Measurements from ENCODE around the gene FNIP1. TPM values are rescaled to one million over a fixed set of nuclear protein-coding genes. Genes with fewer than 3 reads are reported as not detected.
"Not testable (repeated sequence)": the region's sequence is repeated elsewhere in the genome, so short reads cannot be mapped to it uniquely, and the experiment has no call there.

Gene FNIP1
- total RNA-seq (62.8 and 73.4 TPM in 2 replicates), polyA plus RNA-seq (20.7 and 21.3 TPM in 2 replicates)

DNA sequence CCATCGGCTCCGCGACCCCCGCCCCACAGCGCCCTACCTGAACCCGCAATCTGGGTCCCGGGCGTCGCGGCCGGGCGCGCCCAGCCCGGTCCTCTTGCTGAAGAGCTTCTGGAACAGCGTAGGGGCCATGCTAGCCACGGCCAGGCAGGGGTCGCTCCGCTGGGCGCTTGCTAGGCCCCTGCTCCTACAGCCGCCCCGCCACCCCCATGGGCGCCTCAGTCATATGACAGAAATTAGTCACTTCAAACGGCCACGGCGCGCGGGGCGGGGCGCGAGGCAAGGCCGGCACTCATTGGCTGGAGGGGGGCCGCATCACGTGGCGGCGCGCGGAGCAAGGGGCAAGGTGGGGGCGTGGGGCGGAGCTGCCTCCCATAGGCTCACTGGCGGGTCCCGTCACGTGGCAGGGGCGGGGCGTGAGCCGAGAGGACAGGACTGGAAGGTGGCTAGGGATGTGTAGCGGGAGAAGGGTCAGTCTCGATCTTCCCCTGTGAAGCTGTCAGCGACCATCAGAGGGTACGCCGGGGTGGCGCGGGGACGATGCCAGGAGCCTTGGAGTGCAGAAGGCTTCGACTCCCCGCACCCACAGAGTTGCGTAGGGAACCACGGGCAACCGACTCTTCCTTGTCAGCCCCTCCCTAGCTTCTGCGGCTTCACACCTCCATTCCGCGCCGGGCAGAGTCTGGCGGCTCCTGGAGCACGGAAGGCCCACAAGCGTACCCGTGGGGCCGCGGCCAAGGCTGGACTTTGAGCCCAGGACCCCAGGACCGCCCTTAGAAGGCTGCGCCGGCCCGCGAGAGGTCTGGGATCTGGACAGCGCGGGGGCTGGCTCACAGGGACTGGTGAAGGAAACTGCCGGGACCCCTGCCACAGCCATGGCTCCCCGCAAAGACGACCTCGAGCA, at the start of gene FNIP1:
FNIP1 (minus strand) TSS at position 225 of the 901 bp plus-strand sequence; CDS start at position 129, 96 bp downstream.
- peak within 1 kb of the TSS; percentile 84 for H2AFZ ChIP-seq
- H4K20me1 ChIP-seq (ENCODE audit: insufficient read depth, poor library complexity, severe bottlenecking) = peaks cover 41% of the 10 kb centered on the region
- peak; percentile 100 for DNase-seq (ENCODE audit: low spot score)
- H3K79me2 ChIP-seq = peaks cover 44% of the 10 kb centered on the region
- 1% methylated on average over 64 of the region's 79 CpGs for WGBS (ENCODE audit: low lambda C conversion rate, missing lambda C conversion rate)
- no peaks in the 10 kb centered on the region for H3K36me3 ChIP-seq (replicated peaks; ENCODE audit: insufficient read depth, low read depth)
- H3K27me3 ChIP-seq = no peaks in the 10 kb centered on the region
- peaks cover 8% of the 10 kb centered on the region for H3K4me1 ChIP-seq (ENCODE audit: insufficient read depth)
- H3K4me2 ChIP-seq = peak within 1 kb of the TSS; percentile 94
- no peaks in the 10 kb centered on the region for H3K9me3 ChIP-seq (ENCODE audit: low read depth)
- peak within 1 kb of the TSS; percentile 99 for H3K27ac ChIP-seq
- H3K4me3 ChIP-seq = peak within 1 kb of the TSS; percentile 90
- no peaks in the 10 kb centered on the region for H3K9me2 ChIP-seq (replicated peaks; ENCODE audit: insufficient read depth)
- TF ChIP-seq, protein P1, sequence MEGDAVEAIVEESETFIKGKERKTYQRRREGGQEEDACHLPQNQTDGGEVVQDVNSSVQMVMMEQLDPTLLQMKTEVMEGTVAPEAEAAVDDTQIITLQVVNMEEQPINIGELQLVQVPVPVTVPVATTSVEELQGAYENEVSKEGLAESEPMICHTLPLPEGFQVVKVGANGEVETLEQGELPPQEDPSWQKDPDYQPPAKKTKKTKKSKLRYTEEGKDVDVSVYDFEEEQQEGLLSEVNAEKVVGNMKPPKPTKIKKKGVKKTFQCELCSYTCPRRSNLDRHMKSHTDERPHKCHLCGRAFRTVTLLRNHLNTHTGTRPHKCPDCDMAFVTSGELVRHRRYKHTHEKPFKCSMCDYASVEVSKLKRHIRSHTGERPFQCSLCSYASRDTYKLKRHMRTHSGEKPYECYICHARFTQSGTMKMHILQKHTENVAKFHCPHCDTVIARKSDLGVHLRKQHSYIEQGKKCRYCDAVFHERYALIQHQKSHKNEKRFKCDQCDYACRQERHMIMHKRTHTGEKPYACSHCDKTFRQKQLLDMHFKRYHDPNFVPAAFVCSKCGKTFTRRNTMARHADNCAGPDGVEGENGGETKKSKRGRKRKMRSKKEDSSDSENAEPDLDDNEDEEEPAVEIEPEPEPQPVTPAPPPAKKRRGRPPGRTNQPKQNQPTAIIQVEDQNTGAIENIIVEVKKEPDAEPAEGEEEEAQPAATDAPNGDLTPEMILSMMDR (IDR thresholded peaks at IDR 0.05; ENCODE audit: poor library complexity) = peak; percentile 14
- no peak for TF ChIP-seq EZH2 (IDR thresholded peaks at IDR 0.05; ENCODE audit: borderline replicate concordance)

DNA sequence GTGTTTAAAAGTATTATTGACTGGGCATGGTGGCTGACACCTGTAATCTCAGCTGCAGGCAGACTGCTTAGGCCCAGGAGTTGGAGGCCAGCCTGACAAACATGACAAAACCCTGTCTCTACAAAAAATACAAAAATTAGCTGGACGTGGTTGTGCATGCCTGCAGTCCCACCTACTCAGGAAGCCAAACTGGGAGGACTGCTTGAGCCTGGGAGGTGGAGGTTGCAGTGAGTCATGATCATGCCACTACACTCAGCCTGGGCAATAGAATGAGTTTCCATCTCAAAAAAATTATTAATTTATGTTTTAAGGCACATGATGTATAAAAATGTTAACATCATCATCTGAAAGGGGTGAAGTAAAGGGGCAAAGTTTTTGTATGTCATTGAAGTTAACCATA, 49.7 kb upstream of the FNIP1 start:
- no peak overlapping the region for H3K4me2 ChIP-seq
- no peaks in the 10 kb centered on the region for H3K36me3 ChIP-seq (replicated peaks; ENCODE audit: insufficient read depth, low read depth)
- H2AFZ ChIP-seq = no peak overlapping the region
- no peak overlapping the region for H3K27ac ChIP-seq
- no peaks in the 10 kb centered on the region for H4K20me1 ChIP-seq (ENCODE audit: insufficient read depth, poor library complexity, severe bottlenecking)
- no peak overlapping the region for H3K4me3 ChIP-seq
- DNase-seq (ENCODE audit: low spot score) = no peak
- no peaks in the 10 kb centered on the region for H3K79me2 ChIP-seq
- WGBS (ENCODE audit: low lambda C conversion rate, missing lambda C conversion rate) = 55% methylated on average over 1 of the region's 1 CpG
- peaks cover 5% of the 10 kb centered on the region for H3K9me3 ChIP-seq (ENCODE audit: low read depth)
- H3K27me3 ChIP-seq = no peaks in the 10 kb centered on the region
- H3K9me2 ChIP-seq (replicated peaks; ENCODE audit: insufficient read depth) = no peaks in the 10 kb centered on the region
- no peaks in the 10 kb centered on the region for H3K4me1 ChIP-seq (ENCODE audit: insufficient read depth)
- TF ChIP-seq EZH2phosphoT487 (IDR thresholded peaks at IDR 0.05; ENCODE audit: low read depth, severe bottlenecking, unreplicated experiment) (no peak), EZH2 (IDR thresholded peaks at IDR 0.05; ENCODE audit: borderline replicate concordance) (no peak)

DNA sequence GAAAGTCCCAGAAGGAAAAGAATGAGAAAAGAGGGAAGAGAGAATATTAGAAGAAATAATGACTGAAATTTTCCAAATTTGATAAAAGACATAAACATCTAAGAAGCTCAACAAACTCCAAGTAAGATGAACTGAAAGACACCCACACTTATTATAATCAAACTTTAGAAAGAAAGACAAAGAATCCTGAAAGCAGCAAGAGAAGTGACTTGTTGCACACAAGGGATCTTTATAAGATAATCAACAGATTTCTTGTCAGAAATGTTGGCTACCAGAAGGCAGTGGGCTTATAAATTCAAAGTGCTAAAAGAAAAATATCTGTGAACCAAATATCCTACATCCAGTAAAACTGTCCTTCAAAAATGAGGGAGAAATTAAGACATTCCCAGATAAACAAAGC, 49.0 kb upstream of the FNIP1 start:
- Histone ChIP-seq H3K27me3 (no peaks in the 10 kb centered on the region), H3K36me3 (replicated peaks; ENCODE audit: insufficient read depth, low read depth) (no peaks in the 10 kb centered on the region), H3K79me2 (no peaks in the 10 kb centered on the region), H2AFZ (no peak overlapping the region), H3K4me3 (no peak overlapping the region), H3K4me2 (no peak overlapping the region), H4K20me1 (ENCODE audit: insufficient read depth, poor library complexity, severe bottlenecking) (no peaks in the 10 kb centered on the region), H3K4me1 (ENCODE audit: insufficient read depth) (no peaks in the 10 kb centered on the region), H3K27ac (no peak overlapping the region), H3K9me3 (ENCODE audit: low read depth) (peaks cover 5% of the 10 kb centered on the region), H3K9me2 (replicated peaks; ENCODE audit: insufficient read depth) (no peaks in the 10 kb centered on the region)
- no peak for DNase-seq (ENCODE audit: low spot score)
- TF ChIP-seq EZH2phosphoT487 (IDR thresholded peaks at IDR 0.05; ENCODE audit: low read depth, severe bottlenecking, unreplicated experiment) (no peak), EZH2 (IDR thresholded peaks at IDR 0.05; ENCODE audit: borderline replicate concordance) (no peak)
- TF ChIP-seq, protein P1 (IDR thresholded peaks at IDR 0.05; ENCODE audit: poor library complexity) = no peak

DNA sequence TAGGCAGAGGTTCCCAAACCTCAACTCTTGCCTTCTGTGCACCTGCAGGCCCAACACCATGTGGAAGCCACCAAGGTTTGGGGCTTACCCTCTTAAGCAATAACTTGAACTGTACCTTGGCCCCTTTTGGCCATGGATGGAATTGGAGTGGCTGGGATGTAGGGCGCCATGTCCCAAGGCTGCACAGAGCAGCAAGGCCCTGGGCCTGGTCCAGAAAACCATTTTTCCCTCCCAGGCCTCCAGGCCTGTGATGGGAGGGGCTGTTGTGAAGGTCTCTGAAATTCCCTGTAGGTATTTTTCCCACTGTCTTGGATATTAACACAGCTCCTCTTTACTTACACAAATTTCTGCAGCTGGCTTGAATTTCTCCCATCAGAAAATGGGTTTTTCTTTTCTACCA, 46.2 kb upstream of the FNIP1 start:
- not testable (repeated sequence) for H3K27me3 ChIP-seq; H3K4me3 ChIP-seq; H3K4me2 ChIP-seq; H3K79me2 ChIP-seq; H3K36me3 ChIP-seq (replicated peaks; ENCODE audit: insufficient read depth, low read depth); H2AFZ ChIP-seq; H3K4me1 ChIP-seq (ENCODE audit: insufficient read depth); H3K9me3 ChIP-seq (ENCODE audit: low read depth); H3K9me2 ChIP-seq (replicated peaks; ENCODE audit: insufficient read depth); H4K20me1 ChIP-seq (ENCODE audit: insufficient read depth, poor library complexity, severe bottlenecking); H3K27ac ChIP-seq; DNase-seq (ENCODE audit: low spot score)
- WGBS (ENCODE audit: low lambda C conversion rate, missing lambda C conversion rate) = 83% methylated on average over 1 of the region's 1 CpG

DNA sequence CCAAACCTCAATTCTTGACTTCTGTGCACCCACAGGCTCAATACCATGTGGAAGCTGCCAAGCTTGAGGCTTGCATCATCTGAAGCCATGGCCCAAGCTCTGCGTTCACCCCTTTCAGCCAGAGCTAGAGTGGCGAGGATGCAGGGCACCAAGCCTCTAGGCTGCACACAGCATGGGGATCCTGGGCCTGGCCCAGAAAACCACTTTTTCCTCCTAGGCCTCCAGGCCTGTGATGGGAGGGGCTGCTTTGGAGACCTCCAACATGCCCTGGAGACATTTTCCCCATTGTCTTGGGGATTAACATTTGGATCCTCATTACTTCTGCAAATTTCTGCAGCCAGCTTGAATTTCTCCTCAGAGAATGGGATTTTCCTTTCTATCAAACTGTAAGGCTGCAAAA, 35.9 kb upstream of the FNIP1 start:
- WGBS (ENCODE audit: low lambda C conversion rate, missing lambda C conversion rate) = 76% methylated on average over 2 of the region's 2 CpGs
- not testable (repeated sequence) for H3K27ac ChIP-seq; DNase-seq (ENCODE audit: low spot score); H3K36me3 ChIP-seq (replicated peaks; ENCODE audit: insufficient read depth, low read depth); H3K27me3 ChIP-seq; H3K9me2 ChIP-seq (replicated peaks; ENCODE audit: insufficient read depth); H2AFZ ChIP-seq; H3K4me1 ChIP-seq (ENCODE audit: insufficient read depth); H3K79me2 ChIP-seq; H3K4me2 ChIP-seq; H3K9me3 ChIP-seq (ENCODE audit: low read depth); H4K20me1 ChIP-seq (ENCODE audit: insufficient read depth, poor library complexity, severe bottlenecking); H3K4me3 ChIP-seq

Measured in hepatocyte (in vitro differentiated cells).